Heart left ventricle (tissue), 13 donors: ENCODE results near the gene GOLGA7B.

Experiments
- CTCF ChIP-seq, 12 donors: fragments of 200-600 bp; sonication (generic) in 4 of 12; IDR thresholded peaks; one replicate each; pipeline versions ENCODE4 v1.5.0 to v1.8.0; 2018 to 2022; ENCODE audit warnings: antibody characterized with exemption in 12 of 12, mild to moderate bottlenecking in 5 of 12
- POLR2A ChIP-seq, 2 donors: fragments of 450-650 bp; IDR thresholded peaks; one replicate each; pipeline ENCODE4 v1.6.1; 2017; ENCODE audit warnings: antibody characterized with exemption in 2 of 2, mild to moderate bottlenecking in 2 of 2, moderate library complexity in 2 of 2
- donor health status: ischemic (EF 13 %, LVEDD 7.1; RV severe dilation, severe dysfunction).
- donor health status: DM: no; HTN: yes; CAD: no.
- donor health status: DM: no; HTN: no; CAD: no.
- donor health status: ischemic (EF 25% LVEDD 6.9; RV normal size, moderate dysfunction).
- donor health status: ischemic (EF 25% LVEDD 5.7; RV mildly dilated, moderate dysfunction).
- donor health status: ischemic (EF 35%, LVEDD 5.7; RV mildly dilated, moderate dysfunction).
- donor health status: nonischemic (EF 11% LVEDD 7.7; RV severe dilation, severe dysfunction).
- donor health status: DM: yes; HTN: yes; CAD: no.
- donor health status: PGD.
- donor health status: ischemic (EF 29% LVEDD 5.4; RV normal size, mild dysfunction).
- donor health status: nonischemic (EF 23%, LVEDD 6.1; RV moderate dilation, normal function).

DNA sequence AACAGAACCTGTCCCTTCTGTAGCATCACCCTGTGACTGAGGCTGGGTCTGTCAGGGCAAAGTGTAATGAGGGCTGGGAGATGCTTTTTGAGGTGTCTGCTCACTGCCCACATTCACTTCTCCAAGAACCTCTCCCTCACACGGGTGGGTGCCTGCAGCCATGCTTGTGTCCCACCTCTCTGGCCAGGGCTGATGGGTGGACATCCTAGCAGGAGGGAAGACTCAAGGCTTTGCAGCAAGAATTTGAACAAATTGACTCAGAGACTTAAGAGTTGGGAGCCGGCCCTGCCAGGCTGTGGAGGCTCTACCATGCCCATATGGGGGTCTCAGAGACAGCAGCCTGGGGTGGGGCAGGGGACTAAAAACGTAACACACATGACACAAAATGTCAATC, 33.4 kb downstream of the GOLGA7B start:
- TF ChIP-seq CTCF (IDR thresholded peaks at IDR 0.05) (no peak), POLR2A (IDR thresholded peaks at IDR 0.05) (no peak)
